Kidney epithelial cell (primary cell): ENCODE data around the gene PDE11A. TPM values are rescaled to one million over a fixed set of nuclear protein-coding genes. Genes with fewer than 3 reads are reported as not detected.

Experiments used
- DNase-seq: peaks from one replicate; pipeline ENCODE4 v3.0.0-alpha.2; 2010; ENCODE audit warnings: low read depth
- H3K27me3 ChIP-seq: 2 replicates; pipeline ENCODE4 v1.6.0; 2011; ENCODE audit warnings: low read length; ENCODE audit not compliant: control insufficient read depth, insufficient read depth
- H3K36me3 ChIP-seq: 2 replicates; pipeline ENCODE4 v1.5.1; 2011; ENCODE audit warnings: low read length; ENCODE audit not compliant: control insufficient read depth, insufficient read depth
- H3K4me3 ChIP-seq: 2 replicates; pipeline ENCODE4 v1.5.1; 2011; ENCODE audit warnings: low read depth, mild to moderate bottlenecking, control low read depth, low read length
- total RNA-seq: library from RNA; depleted of rRNA; stranded (reverse); fragments of >200 nt; gene quantifications from 2 replicates; pipeline ENCODE4 v1.2.3, GENCODE V29; 2015
- TF ChIP-seq, protein P1 (sequence below): IDR thresholded peaks from 2 replicates; pipeline ENCODE4 v1.5.1; 2011; ENCODE audit warnings: mild to moderate bottlenecking, moderate library complexity, low read length, control low read depth, inconsistent platforms; ENCODE audit not compliant: insufficient read depth, poor library complexity, severe bottlenecking

The PDE11A gene
- total RNA-seq, 1 donor from 2014 or later, result 0.13 TPM

DNA sequence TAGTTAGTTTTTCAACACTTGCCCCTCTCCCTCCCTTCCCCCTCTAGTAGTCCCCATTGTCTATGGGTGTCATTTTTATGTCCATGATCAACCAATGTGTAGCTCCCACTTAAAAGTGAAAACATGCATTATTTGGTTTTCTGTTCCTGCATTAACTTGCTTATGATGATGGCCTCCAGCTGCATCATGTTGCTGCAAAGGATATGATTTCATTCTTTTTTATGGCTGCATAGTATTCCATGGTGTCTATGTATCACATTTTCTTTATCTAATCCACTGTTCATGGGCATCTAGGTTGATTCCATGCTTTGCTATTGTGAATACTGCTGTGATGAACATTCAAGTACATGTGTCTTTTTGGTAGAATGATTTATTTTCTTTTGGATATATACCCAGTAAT, 70.5 kb downstream of the PDE11A start:
- TF ChIP-seq, protein P1, sequence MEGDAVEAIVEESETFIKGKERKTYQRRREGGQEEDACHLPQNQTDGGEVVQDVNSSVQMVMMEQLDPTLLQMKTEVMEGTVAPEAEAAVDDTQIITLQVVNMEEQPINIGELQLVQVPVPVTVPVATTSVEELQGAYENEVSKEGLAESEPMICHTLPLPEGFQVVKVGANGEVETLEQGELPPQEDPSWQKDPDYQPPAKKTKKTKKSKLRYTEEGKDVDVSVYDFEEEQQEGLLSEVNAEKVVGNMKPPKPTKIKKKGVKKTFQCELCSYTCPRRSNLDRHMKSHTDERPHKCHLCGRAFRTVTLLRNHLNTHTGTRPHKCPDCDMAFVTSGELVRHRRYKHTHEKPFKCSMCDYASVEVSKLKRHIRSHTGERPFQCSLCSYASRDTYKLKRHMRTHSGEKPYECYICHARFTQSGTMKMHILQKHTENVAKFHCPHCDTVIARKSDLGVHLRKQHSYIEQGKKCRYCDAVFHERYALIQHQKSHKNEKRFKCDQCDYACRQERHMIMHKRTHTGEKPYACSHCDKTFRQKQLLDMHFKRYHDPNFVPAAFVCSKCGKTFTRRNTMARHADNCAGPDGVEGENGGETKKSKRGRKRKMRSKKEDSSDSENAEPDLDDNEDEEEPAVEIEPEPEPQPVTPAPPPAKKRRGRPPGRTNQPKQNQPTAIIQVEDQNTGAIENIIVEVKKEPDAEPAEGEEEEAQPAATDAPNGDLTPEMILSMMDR, result no peak
- Histone ChIP-seq H3K27me3 (no peaks in the 10 kb centered on the region), H3K4me3 (no peak overlapping the region), H3K36me3 (no peaks in the 10 kb centered on the region)
- DNase-seq, result no peak

- H3K4me3 ChIP-seq, result no peak overlapping the region
- TF ChIP-seq, protein P1, result no peak
- H3K36me3 ChIP-seq, result no peaks in the 10 kb centered on the region
- no peak for DNase-seq
- H3K27me3 ChIP-seq, result no peaks in the 10 kb centered on the region
Measured at GRCh38 chr2:177998996-177999395, 73.6 kb downstream of the PDE11A start.

GRCh38 chr2:177998006-177998405, 74.6 kb downstream of the PDE11A start:
- Histone ChIP-seq H3K4me3 (no peak overlapping the region), H3K36me3 (no peaks in the 10 kb centered on the region), H3K27me3 (no peaks in the 10 kb centered on the region)
- DNase-seq, result peak; percentile 64
- TF ChIP-seq, protein P1, result no peak

GRCh38 chr2:177992992-177993391, 79.6 kb downstream of the PDE11A start:
- Histone ChIP-seq H3K4me3 (no peak overlapping the region), H3K36me3 (no peaks in the 10 kb centered on the region), H3K27me3 (no peaks in the 10 kb centered on the region)
- DNase-seq, result no peak
- TF ChIP-seq, protein P1, result no peak

- DNase-seq, result peak; percentile 71
- TF ChIP-seq, protein P1, result no peak
- Histone ChIP-seq H3K27me3 (no peaks in the 10 kb centered on the region), H3K4me3 (no peak overlapping the region), H3K36me3 (no peaks in the 10 kb centered on the region)
Measured at GRCh38 chr2:177989029-177989885, 83.3 kb downstream of the PDE11A start.

GRCh38 chr2:177984749-177985148, 87.8 kb downstream of the PDE11A start:
- no peak for DNase-seq
- TF ChIP-seq, protein P1, result no peak
- Histone ChIP-seq H3K36me3 (no peaks in the 10 kb centered on the region), H3K4me3 (no peak overlapping the region), H3K27me3 (no peaks in the 10 kb centered on the region)
